HG03060 (cell line): Measurements from ENCODE around the gene FOXP1.

Experiments used
- ATAC-seq: cut with Tn5 transposase; IDR thresholded peaks from one replicate; pipeline ENCODE4 v1.9.1; 2021; ENCODE audit warnings: low read depth, moderate number of reproducible peaks; ENCODE audit not compliant: unreplicated experiment

The FOXP1 gene

DNA sequence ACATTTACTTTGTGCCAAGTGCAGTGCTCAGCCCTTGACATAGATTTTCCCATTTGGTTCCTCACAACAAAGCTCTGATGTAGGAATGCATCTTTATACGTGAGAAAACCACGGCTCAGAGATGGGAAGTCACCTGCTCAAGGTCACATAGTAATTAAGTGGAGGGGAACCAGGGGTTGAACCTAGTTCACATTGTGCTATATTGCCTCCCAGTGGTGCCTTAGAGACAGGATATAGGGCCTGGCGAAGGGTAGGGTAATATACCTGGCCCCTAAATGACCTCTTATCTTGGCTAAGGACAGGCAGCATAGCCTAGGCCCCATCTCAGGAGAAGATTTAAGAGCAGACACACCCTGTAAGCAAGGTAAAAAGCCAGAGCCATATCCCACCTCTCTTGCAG lies 71.5 kb downstream of the FOXP1 start:
- no peak for ATAC-seq

GRCh38 chr3:71511446-71511845 lies 72.1 kb downstream of the FOXP1 start:
- ATAC-seq: no peak

DNA sequence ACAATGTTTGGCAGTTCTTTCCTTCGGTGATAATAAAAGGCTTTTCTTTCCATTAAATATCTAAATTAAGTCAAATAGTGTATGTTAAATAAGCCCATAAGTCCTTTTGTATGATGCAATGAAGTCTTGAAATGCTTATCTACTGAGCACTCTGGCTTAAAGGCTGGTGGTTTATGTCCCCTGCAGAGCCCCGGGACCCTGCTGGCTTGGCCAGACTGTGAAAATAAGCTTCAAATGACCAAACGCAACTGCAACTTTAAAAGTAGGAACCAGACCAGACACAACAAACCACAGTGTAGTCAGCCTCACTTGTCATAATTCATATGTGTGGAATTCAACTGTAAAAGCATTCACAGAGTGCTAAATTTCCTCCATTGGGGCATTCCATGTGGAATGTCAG lies 72.5 kb downstream of the FOXP1 start:
- no peak for ATAC-seq

- no peak for ATAC-seq
Measured at GRCh38 chr3:71510510-71510909, 73.0 kb downstream of the FOXP1 start.

DNA sequence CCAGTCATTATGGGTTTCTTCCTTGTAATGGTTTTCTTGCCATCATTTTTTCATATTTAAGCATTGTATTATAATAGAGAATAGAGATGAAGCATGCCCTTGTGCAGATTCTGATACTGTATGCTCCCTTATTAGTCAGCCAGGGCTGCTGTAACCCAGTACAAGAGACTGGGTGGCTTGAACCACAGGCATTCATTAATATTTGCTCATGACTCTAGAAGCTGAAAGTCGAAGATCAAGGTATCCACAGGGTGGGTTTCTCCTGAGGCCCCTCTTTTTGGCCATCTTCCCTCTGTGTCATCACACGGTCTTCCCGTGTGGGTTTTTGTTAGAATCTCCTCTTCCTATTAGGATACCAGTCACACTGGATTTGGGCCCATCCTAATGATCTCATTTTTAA lies 74.5 kb downstream of the FOXP1 start:
- no peak for ATAC-seq

- no peak for ATAC-seq
Measured at GRCh38 chr3:71505767-71506350, 77.7 kb downstream of the FOXP1 start.

GRCh38 chr3:71504250-71505036 lies 79.1 kb downstream of the FOXP1 start:
- no peak for ATAC-seq

DNA sequence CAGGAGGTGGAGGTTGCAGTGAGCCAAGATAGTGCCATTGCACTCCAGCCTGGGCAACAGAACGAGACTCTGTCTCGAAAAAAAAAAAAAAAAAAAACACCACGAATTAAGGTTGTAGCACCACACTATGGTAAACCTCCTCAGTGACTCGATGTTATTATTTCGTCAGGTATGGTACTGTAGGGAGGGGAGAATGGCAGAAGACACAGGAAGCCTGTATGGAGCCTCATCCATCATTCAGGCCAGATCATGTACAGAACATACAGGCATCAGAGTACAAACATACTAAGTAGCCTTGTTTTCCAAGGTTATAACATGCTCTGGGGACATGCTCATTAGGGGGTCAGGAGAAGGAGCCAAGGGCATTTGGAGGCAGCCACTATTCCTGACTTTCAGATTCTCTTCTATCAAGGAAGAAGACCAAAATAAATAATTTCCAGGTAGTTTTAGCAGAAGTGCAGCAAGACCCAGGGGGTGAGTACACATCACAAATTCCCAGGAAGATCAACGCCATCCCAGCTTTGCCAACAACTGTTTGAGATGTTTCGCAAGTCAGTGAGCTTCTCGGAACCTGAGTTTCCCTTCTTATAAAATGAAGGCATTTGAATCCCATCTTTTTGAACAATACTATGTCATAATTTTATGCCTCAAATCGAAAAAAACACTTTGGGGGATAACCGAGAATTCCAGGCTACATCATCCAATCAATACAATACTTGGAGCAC lies 79.8 kb downstream of the FOXP1 start:
- ATAC-seq: no peak

- no peak for ATAC-seq
Measured at GRCh38 chr3:71502066-71502625, 81.4 kb downstream of the FOXP1 start.

DNA sequence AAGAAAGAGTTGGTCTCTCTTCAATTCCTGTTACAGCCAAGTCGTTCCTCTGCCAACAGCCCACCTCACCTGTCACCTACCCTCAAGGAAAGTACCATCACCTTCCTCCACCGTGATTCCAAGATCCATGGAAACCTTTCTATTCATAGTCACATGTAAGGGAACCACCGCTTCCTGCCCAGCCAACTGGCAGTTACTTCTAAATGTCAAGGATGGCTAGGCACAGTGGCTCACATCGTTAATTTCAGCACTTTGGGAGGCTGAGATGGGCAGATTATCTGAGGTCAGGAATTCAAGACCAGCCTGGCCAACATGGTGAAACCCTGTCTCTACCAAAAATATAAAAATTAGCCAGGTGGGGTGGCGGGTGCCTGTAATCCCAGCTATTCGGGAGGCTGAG lies 82.8 kb downstream of the FOXP1 start:
- ATAC-seq: no peak

GRCh38 chr3:71499227-71499876 lies 84.2 kb downstream of the FOXP1 start:
- ATAC-seq: no peak

DNA sequence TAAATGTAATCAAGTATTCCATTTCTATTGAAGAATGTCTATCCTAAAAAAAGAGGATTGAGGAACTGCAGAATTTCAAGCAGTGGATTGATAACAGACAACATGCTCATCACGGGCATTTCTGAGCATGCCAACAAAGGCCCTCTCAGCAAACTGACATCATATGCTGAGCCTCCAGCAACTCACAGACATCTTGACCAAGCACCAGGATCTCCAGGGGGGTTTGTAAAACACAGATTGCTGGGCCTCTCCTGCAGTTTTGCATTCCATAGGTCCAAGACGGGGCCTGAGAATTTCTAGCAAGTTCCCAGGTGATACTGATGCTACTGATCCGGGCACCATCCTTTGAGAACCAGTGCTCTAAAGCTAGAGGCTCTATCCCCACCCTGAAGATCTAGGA lies 85.0 kb downstream of the FOXP1 start:
- ATAC-seq: no peak

GRCh38 chr3:71497971-71498444 lies 85.5 kb downstream of the FOXP1 start:
- ATAC-seq: no peak

DNA sequence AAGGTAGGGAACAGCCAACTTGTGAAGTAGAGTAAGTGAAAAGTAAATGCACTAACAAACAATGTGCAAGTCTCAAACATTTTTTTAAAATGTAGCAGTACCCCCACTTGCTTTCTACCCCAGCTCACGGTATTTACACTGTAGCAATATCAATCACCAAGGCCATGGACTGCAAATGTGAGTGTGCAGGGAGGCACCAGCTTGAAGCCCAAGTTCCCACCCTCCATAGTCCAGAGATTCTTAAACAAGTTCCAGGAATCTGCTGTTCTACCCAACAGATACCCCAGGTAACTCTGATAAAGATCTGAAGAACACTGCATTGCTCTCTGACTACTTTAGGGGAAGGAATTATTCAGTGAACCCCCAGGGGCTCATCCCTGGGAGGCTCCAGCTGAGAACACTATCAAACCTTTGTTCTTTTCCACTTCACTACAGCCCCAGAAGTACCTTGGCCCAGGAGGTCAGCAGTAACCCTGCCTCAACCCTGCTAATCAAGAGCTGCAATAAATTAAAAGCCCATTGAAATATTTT lies 86.1 kb downstream of the FOXP1 start:
- ATAC-seq: no peak

DNA sequence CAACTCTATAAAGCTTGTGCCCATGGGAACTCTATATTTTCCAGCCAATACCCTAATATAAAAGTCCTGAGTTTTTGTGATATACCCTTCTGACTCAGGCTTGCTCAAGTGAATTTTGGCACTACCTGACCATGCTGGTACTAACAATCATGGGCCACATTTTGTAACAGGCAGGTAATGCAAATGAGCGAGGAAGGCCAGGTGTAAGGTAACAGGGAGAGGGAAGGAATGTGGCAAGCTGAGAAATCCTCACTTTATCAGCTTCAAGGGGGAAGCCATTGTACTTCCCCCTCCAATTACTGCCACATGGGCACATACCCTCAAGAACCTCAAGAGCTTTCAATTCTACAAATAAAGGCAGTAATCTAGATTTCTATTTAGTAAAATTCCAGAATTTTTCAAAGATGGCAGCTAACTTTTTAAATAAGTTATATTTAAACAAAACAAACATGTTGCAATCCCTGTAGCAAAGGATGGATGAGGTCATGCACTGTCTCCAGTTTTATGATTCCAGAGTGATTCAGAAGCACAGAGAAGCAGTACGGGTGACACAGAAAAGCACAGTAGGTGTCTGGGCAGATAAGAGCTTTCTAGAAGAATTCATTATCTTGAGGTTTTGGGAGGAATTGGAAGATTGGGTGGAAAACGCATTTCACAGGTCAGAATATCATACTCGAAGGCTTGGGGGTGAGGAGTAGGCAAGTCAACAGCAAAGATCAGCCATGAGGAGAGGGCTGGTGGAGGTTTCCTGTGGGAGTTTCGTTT lies 87.6 kb downstream of the FOXP1 start:
- ATAC-seq: no peak

DNA sequence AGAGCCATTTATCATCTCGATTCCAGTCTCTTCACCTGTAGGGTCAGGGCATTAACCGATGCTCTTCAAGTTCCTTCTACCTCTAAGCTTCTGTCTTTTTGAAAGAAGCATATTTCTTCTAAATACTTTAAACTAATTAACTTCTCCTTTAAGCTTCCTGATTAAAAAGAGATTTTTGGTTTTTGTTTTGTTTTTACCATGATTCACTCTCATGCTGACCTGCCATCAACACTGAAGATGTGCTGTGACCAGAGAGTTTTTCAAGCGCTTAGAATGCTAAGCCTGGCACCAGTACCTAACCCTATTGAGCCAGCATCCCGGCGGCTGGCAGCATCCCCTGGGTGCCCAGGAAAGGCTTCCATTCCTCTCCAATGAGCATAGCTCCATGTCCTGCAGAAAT lies 89.3 kb downstream of the FOXP1 start:
- ATAC-seq: no peak

GRCh38 chr3:71492974-71493771 lies 90.4 kb downstream of the FOXP1 start:
- no peak for ATAC-seq

- no peak for ATAC-seq
Measured at GRCh38 chr3:71492566-71492965, 91.0 kb downstream of the FOXP1 start.

- no peak for ATAC-seq
Measured at GRCh38 chr3:71491154-71491752, 92.3 kb downstream of the FOXP1 start.
